HCT116 (cell line): Measurements from ENCODE around the gene NOTCH2NLA.
"Not testable (repeated sequence)": the region's sequence is repeated elsewhere in the genome, so short reads cannot be mapped to it uniquely, and the experiment has no call there.

Source experiments
- POLR2A ChIP-seq: IDR thresholded peaks from 2 replicates; pipeline ENCODE4 v1.7.0; 2011; ENCODE audit warnings: borderline replicate concordance; ENCODE audit not compliant: insufficient read depth, insufficient read length; ENCODE audit errors: extremely low read depth
- TF ChIP-seq, protein P1 (sequence below): IDR thresholded peaks from 2 replicates; pipeline ENCODE4 v1.6.1; 2011; ENCODE audit warnings: mild to moderate bottlenecking, low read length, moderate library complexity; ENCODE audit not compliant: insufficient replicate concordance; ENCODE audit errors: extremely low read depth

DNA sequence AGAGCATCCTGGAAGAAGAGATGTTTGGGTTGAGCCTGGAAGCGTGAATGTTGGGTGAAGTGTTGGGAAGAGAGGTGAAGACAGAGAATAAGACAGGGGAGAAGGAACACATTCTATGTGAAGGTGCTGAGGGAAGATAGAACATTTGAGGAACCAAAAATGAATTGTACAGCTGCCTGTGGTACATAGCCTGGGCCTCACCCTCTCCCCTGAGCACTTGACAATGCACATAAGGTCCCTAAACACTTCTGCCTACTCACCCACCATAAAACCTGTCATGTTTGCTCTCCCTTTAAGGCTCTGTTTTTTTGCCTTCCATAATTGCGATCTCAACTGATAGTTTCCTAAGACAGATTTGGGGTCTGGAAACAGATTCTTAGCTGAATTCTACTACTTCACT is 43.2 kb upstream of the NOTCH2NLA start:
- not testable (repeated sequence) for TF ChIP-seq POLR2A
- TF ChIP-seq, protein P1, sequence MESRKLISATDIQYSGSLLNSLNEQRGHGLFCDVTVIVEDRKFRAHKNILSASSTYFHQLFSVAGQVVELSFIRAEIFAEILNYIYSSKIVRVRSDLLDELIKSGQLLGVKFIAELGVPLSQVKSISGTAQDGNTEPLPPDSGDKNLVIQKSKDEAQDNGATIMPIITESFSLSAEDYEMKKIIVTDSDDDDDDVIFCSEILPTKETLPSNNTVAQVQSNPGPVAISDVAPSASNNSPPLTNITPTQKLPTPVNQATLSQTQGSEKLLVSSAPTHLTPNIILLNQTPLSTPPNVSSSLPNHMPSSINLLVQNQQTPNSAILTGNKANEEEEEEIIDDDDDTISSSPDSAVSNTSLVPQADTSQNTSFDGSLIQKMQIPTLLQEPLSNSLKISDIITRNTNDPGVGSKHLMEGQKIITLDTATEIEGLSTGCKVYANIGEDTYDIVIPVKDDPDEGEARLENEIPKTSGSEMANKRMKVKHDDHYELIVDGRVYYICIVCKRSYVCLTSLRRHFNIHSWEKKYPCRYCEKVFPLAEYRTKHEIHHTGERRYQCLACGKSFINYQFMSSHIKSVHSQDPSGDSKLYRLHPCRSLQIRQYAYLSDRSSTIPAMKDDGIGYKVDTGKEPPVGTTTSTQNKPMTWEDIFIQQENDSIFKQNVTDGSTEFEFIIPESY: not testable (repeated sequence)
